Ramos (cell line): ENCODE data around the gene RNF212.

Experiments used
- in situ Hi-C: fragments of 300-500 bp; cut with MboI; formaldehyde crosslinking; loops from one replicate; pipeline ENCODE4 v1.14.3; 2022; ENCODE audit warnings: low sequenced_read_pairs; ENCODE audit not compliant: unreplicated experiment

The RNF212 gene

DNA sequence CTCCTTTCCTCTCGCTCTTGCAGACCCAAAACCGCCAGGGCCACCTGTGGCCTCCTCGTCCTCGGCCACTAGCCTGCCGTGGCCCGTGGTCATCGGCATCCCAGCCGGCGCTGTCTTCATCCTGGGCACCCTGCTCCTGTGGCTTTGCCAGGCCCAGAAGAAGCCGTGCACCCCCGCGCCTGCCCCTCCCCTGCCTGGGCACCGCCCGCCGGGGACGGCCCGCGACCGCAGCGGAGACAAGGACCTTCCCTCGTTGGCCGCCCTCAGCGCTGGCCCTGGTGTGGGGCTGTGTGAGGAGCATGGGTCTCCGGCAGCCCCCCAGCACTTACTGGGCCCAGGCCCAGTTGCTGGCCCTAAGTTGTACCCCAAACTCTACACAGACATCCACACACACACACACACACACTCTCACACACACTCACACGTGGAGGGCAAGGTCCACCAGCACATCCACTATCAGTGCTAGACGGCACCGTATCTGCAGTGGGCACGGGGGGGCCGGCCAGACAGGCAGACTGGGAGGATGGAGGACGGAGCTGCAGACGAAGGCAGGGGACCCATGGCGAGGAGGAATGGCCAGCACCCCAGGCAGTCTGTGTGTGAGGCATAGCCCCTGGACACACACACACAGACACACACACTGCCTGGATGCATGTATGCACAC is 88.3 kb downstream of the RNF212 start:
- in situ Hi-C loops: no loop called here

- in situ Hi-C loops: no loop called here
Observed at GRCh38 chr4:1023895-1024740, 89.2 kb downstream of the RNF212 start.

- in situ Hi-C loops: no loop called here
Observed at GRCh38 chr4:1023075-1023640, 90.2 kb downstream of the RNF212 start.

- in situ Hi-C loops: no loop called here
Observed at GRCh38 chr4:1022739-1023066, 90.7 kb downstream of the RNF212 start.

DNA sequence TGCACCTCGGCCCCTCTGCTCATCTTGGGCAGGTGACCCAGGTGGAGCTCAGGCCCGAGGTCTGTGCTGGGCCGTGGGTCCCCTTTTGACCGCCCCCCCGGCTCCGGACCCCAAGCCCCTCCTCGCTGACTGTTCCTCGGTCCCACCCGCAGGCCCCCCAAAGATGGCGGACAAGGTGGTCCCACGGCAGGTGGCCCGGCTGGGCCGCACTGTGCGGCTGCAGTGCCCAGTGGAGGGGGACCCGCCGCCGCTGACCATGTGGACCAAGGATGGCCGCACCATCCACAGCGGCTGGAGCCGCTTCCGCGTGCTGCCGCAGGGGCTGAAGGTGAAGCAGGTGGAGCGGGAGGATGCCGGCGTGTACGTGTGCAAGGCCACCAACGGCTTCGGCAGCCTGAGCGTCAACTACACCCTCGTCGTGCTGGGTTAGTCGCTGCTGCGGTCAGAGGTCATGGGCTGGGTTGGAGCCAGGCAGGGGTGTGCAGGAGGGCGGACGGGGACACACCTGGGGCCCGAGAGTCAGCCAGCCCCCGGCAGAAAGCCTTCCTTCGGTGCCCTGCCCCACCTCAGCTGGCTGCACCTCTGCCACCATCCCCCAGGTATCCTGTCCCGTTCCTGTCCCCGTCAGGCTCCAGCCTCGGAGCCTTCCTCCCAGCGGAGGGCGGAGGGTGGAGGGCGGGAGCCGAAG is 91.2 kb downstream of the RNF212 start:
- in situ Hi-C loops: no loop called here
